ENCODE data around the gene SLC26A6.

- TF ChIP-seq CTCF (IDR thresholded peaks at IDR 0.05), result no peak
- no peak for TF ChIP-seq YY1 (IDR thresholded peaks at IDR 0.05; ENCODE audit: low read depth)
- no peak for TF ChIP-seq JUND (IDR thresholded peaks at IDR 0.05)
- TF ChIP-seq SMC3 (IDR thresholded peaks at IDR 0.05; ENCODE audit: low read depth, low read length), result no peak
- TF ChIP-seq RAD21 (IDR thresholded peaks at IDR 0.05; ENCODE audit: low read length), result no peak
- no peak for TF ChIP-seq FOXM1 (IDR thresholded peaks at IDR 0.05; ENCODE audit: low read depth)
- TF ChIP-seq NFIC (IDR thresholded peaks at IDR 0.05; ENCODE audit: borderline replicate concordance), result no peak
- TF ChIP-seq, protein P1, sequence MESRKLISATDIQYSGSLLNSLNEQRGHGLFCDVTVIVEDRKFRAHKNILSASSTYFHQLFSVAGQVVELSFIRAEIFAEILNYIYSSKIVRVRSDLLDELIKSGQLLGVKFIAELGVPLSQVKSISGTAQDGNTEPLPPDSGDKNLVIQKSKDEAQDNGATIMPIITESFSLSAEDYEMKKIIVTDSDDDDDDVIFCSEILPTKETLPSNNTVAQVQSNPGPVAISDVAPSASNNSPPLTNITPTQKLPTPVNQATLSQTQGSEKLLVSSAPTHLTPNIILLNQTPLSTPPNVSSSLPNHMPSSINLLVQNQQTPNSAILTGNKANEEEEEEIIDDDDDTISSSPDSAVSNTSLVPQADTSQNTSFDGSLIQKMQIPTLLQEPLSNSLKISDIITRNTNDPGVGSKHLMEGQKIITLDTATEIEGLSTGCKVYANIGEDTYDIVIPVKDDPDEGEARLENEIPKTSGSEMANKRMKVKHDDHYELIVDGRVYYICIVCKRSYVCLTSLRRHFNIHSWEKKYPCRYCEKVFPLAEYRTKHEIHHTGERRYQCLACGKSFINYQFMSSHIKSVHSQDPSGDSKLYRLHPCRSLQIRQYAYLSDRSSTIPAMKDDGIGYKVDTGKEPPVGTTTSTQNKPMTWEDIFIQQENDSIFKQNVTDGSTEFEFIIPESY (IDR thresholded peaks at IDR 0.05; ENCODE audit: borderline replicate concordance, low read depth), result no peak
Measured at GRCh38 chr3:48592519-48593087, 42.7 kb downstream of the SLC26A6 start.

All from SK-N-SH (cell line).